ENCODE results near the gene RFX1. TPM values are rescaled to one million over a fixed set of nuclear protein-coding genes. Genes with fewer than 3 reads are reported as not detected.

Gene RFX1
- total and polyA plus RNA-seq, 2 of the 13 experiments (the other 11 are each of a cell fraction or from before 2014, with no cell fraction given) = 1.1 to 1.3 TPM

DNA sequence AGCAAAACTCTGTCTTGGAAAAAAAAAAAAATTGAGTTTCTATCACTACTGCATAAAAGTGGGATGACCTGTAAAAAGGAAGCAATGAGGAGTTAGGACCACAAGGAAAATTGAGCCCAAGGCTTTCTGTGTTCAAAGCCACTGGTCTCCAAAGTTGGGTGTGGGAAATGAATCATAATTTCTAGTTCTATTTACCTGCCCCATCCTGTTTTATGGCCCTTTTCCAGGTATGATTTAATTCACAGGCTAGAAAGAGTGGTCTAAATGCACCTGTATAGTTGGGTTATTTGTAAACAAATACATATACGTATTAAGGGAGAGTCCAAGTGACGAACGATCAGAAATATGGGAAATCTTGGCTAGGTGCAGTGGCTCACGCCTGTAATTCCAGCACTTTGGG, 59.7 kb downstream of the RFX1 start (continued):
- TF ChIP-seq, protein P1, sequence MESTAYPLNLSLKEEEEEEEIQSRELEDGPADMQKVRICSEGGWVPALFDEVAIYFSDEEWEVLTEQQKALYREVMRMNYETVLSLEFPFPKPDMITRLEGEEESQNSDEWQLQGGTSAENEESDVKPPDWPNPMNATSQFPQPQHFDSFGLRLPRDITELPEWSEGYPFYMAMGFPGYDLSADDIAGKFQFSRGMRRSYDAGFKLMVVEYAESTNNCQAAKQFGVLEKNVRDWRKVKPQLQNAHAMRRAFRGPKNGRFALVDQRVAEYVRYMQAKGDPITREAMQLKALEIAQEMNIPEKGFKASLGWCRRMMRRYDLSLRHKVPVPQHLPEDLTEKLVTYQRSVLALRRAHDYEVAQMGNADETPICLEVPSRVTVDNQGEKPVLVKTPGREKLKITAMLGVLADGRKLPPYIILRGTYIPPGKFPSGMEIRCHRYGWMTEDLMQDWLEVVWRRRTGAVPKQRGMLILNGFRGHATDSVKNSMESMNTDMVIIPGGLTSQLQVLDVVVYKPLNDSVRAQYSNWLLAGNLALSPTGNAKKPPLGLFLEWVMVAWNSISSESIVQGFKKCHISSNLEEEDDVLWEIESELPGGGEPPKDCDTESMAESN (CRISPR knock-in tag; conservative IDR thresholded peaks at IDR 0.05) = no peak
- TF ChIP-seq HES4 (CRISPR knock-in tag; IDR thresholded peaks at IDR 0.05; ENCODE audit: borderline replicate concordance) = no peak
- TF ChIP-seq, protein P2, sequence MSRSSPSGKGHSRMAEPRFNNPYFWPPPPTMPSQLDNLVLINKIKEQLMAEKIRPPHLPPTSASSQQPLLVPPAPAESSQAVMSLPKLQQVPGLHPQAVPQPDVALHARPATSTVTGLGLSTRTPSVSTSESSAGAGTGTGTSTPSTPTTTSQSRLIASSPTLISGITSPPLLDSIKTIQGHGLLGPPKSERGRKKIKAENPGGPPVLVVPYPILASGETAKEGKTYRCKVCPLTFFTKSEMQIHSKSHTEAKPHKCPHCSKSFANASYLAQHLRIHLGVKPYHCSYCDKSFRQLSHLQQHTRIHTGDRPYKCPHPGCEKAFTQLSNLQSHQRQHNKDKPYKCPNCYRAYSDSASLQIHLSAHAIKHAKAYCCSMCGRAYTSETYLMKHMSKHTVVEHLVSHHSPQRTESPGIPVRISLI (CRISPR knock-in tag; IDR thresholded peaks at IDR 0.05; ENCODE audit: borderline replicate concordance) = no peak
- TF ChIP-seq, protein P3, sequence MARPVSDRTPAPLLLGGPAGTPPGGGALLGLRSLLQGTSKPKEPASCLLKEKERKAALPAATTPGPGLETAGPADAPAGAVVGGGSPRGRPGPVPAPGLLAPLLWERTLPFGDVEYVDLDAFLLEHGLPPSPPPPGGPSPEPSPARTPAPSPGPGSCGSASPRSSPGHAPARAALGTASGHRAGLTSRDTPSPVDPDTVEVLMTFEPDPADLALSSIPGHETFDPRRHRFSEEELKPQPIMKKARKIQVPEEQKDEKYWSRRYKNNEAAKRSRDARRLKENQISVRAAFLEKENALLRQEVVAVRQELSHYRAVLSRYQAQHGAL (CRISPR knock-in tag; IDR thresholded peaks at IDR 0.05; ENCODE audit: not compliant biosample characterization) = no peak
- TF ChIP-seq NCOA5 (CRISPR knock-in tag; IDR thresholded peaks at IDR 0.05) = no peak
- TF ChIP-seq, protein P4, sequence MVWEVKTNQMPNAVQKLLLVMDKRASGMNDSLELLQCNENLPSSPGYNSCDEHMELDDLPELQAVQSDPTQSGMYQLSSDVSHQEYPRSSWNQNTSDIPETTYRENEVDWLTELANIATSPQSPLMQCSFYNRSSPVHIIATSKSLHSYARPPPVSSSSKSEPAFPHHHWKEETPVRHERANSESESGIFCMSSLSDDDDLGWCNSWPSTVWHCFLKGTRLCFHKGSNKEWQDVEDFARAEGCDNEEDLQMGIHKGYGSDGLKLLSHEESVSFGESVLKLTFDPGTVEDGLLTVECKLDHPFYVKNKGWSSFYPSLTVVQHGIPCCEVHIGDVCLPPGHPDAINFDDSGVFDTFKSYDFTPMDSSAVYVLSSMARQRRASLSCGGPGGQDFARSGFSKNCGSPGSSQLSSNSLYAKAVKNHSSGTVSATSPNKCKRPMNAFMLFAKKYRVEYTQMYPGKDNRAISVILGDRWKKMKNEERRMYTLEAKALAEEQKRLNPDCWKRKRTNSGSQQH (CRISPR knock-in tag; IDR thresholded peaks at IDR 0.05; ENCODE audit: low read depth) = no peak
- TF ChIP-seq PAWR (CRISPR knock-in tag; IDR thresholded peaks at IDR 0.05; ENCODE audit: borderline replicate concordance) = no peak
- no peak for TF ChIP-seq ZNF766 (CRISPR knock-in tag; IDR thresholded peaks at IDR 0.05; ENCODE audit: borderline replicate concordance)
- TF ChIP-seq MTA1 (CRISPR knock-in tag; IDR thresholded peaks at IDR 0.05; ENCODE audit: borderline replicate concordance) = no peak
- TF ChIP-seq, protein P5, sequence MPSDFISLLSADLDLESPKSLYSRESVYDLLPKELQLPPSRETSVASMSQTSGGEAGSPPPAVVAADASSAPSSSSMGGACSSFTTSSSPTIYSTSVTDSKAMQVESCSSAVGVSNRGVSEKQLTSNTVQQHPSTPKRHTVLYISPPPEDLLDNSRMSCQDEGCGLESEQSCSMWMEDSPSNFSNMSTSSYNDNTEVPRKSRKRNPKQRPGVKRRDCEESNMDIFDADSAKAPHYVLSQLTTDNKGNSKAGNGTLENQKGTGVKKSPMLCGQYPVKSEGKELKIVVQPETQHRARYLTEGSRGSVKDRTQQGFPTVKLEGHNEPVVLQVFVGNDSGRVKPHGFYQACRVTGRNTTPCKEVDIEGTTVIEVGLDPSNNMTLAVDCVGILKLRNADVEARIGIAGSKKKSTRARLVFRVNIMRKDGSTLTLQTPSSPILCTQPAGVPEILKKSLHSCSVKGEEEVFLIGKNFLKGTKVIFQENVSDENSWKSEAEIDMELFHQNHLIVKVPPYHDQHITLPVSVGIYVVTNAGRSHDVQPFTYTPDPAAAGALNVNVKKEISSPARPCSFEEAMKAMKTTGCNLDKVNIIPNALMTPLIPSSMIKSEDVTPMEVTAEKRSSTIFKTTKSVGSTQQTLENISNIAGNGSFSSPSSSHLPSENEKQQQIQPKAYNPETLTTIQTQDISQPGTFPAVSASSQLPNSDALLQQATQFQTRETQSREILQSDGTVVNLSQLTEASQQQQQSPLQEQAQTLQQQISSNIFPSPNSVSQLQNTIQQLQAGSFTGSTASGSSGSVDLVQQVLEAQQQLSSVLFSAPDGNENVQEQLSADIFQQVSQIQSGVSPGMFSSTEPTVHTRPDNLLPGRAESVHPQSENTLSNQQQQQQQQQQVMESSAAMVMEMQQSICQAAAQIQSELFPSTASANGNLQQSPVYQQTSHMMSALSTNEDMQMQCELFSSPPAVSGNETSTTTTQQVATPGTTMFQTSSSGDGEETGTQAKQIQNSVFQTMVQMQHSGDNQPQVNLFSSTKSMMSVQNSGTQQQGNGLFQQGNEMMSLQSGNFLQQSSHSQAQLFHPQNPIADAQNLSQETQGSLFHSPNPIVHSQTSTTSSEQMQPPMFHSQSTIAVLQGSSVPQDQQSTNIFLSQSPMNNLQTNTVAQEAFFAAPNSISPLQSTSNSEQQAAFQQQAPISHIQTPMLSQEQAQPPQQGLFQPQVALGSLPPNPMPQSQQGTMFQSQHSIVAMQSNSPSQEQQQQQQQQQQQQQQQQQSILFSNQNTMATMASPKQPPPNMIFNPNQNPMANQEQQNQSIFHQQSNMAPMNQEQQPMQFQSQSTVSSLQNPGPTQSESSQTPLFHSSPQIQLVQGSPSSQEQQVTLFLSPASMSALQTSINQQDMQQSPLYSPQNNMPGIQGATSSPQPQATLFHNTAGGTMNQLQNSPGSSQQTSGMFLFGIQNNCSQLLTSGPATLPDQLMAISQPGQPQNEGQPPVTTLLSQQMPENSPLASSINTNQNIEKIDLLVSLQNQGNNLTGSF (CRISPR knock-in tag; IDR thresholded peaks at IDR 0.05) = no peak
- TF ChIP-seq, protein P6, sequence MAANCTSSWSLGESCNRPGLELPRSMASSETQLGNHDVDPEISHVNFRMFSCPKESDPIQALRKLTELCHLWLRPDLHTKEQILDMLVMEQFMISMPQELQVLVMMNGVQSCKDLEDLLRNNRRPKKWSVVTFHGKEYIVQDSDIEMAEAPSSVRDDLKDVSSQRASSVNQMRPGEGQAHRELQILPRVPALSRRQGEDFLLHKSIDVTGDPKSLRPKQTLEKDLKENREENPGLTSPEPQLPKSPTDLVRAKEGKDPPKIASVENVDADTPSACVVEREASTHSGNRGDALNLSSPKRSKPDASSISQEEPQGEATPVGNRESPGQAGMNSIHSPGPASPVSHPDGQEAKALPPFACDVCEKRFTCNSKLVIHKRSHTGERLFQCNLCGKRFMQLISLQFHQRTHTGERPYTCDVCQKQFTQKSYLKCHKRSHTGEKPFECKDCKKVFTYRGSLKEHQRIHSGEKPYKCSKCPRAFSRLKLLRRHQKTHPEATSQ (CRISPR knock-in tag; IDR thresholded peaks at IDR 0.05; ENCODE audit: borderline replicate concordance) = no peak
- TF ChIP-seq EEA1 (CRISPR knock-in tag; IDR thresholded peaks at IDR 0.05; ENCODE audit: borderline replicate concordance) = no peak
